Cardiac muscle cell (in vitro differentiated cells and primary cell): ENCODE results near the gene KIF5C. TPM values are rescaled to one million over a fixed set of nuclear protein-coding genes. Genes with fewer than 3 reads are reported as not detected.
A peak's percentile ranks its signal among the peaks of the same experiment; 100 is the strongest.

Experiments used
- DNase-seq, 2 donors: peaks; one replicate each; pipeline versions ENCODE4 v3.0.0 to v3.0.0-alpha.2; 2010 to 2017; ENCODE audit warnings: low read depth in 1 of 2, low spot score in 1 of 2
- H3K27ac ChIP-seq: fragments of 200-600 bp; sonication (generic); 2 replicates; pipeline ENCODE4 v1.5.1; 2016
- H3K27me3 ChIP-seq: fragments of 200-600 bp; sonication (generic); 2 replicates; pipeline ENCODE4 v1.6.0; 2016; ENCODE audit warnings: control low read depth
- H3K36me3 ChIP-seq: fragments of 200-600 bp; sonication (generic); 2 replicates; pipeline ENCODE4 v1.5.1; 2016; ENCODE audit warnings: control low read depth
- H3K4me1 ChIP-seq: fragments of 200-600 bp; sonication (generic); 2 replicates; pipeline ENCODE4 v1.8.1; 2017; ENCODE audit warnings: low read depth, mild to moderate bottlenecking, mixed run types
- H3K4me3 ChIP-seq: fragments of 200-600 bp; sonication (generic); 2 replicates; pipeline ENCODE4 v1.5.1; 2016; ENCODE audit warnings: mild to moderate bottlenecking
- H3K9me3 ChIP-seq: fragments of 200-600 bp; sonication (generic); 2 replicates; pipeline ENCODE4 v1.5.1; 2017; ENCODE audit warnings: low read depth, mild to moderate bottlenecking, control low read depth
- CTCF ChIP-seq: IDR thresholded peaks from 2 replicates; pipeline ENCODE4 v1.5.1; 2012; ENCODE audit warnings: low read depth, mild to moderate bottlenecking, low read length
- polyA plus RNA-seq: library from polyadenylated mRNA; unstranded; fragments of >200 nt; fragmentation: Nextera tagmentation; extraction: Ambion mirVana; gene quantifications from 2 replicates; pipeline ENCODE4 v1.2.1, GENCODE V29; 2016
- total RNA-seq: library from RNA; depleted of rRNA; stranded (reverse); fragments of >200 nt; gene quantifications from 2 replicates; pipeline ENCODE4 v1.2.3, GENCODE V29; 2016

KIF5C gene
- total and polyA plus RNA-seq, 2 experiments from 2014 or later = 0.82 to 3.0 TPM

GRCh38 chr2:148967578-148967977, 92.6 kb downstream of the KIF5C start:
- H3K4me3 ChIP-seq = no peak overlapping the region
- DNase-seq = peak in 1 of 2 donors; percentile 39
- no peaks in the 10 kb centered on the region for H3K9me3 ChIP-seq
- peaks cover 12% of the 10 kb centered on the region for H3K4me1 ChIP-seq
- TF ChIP-seq CTCF = no peak
- no peaks in the 10 kb centered on the region for H3K36me3 ChIP-seq
- no peaks in the 10 kb centered on the region for H3K27me3 ChIP-seq
- H3K27ac ChIP-seq = no peak overlapping the region

DNA sequence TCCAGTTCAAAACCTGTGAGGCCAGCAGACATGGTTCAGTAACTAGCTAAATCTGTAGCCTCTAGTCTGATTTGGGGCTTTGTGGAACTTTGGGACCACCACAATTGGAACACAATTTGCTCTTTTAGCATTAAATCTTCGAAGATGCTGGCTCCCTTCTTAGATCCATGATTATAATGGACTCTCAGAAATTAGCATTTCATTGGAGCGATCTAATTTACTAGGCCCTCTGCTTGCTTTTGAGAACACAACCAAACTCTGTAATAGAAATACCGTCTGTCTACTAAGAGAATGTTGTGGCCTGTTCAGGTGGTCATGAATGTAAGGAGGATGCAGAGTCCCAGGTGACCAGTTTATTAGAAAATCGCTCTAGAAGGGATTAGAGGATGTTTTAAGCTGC, 93.3 kb downstream of the KIF5C start:
- H3K9me3 ChIP-seq = no peaks in the 10 kb centered on the region
- no peak overlapping the region for H3K27ac ChIP-seq
- TF ChIP-seq CTCF = no peak
- no peak for DNase-seq
- H3K27me3 ChIP-seq = no peaks in the 10 kb centered on the region
- H3K4me1 ChIP-seq = peaks cover 12% of the 10 kb centered on the region
- no peaks in the 10 kb centered on the region for H3K36me3 ChIP-seq
- H3K4me3 ChIP-seq = no peak overlapping the region

- Histone ChIP-seq H3K4me3 (no peak overlapping the region), H3K4me1 (peaks cover 12% of the 10 kb centered on the region), H3K36me3 (no peaks in the 10 kb centered on the region), H3K27ac (no peak overlapping the region), H3K27me3 (no peaks in the 10 kb centered on the region), H3K9me3 (no peaks in the 10 kb centered on the region)
- TF ChIP-seq CTCF = no peak
- DNase-seq = no peak
These were observed 93.8 kb downstream of the KIF5C start for GRCh38 chr2:148968776-148969319.

DNA sequence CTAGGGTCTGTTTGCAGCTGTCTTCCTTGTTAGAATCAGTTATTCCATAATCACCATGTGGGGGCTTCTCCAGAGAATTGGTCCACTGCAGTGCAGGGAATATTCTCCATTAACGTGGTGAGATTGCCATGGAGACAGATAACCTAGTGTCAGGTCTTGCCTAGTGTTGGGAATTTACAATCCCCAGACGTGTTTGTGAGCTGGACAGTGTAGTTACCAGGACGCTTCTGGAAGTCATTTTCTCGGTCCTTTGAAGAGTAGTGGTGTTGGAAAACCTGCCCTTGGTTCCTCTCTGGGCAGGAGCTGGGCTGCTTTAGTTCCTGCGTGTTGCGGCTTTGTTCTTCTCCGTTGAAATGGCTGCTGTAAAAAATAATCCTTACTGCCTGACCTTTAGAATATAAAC, 94.6 kb downstream of the KIF5C start:
- no peak for TF ChIP-seq CTCF
- Histone ChIP-seq H3K4me1 (peaks cover 12% of the 10 kb centered on the region), H3K27me3 (no peaks in the 10 kb centered on the region), H3K27ac (no peak overlapping the region), H3K9me3 (no peaks in the 10 kb centered on the region), H3K36me3 (no peaks in the 10 kb centered on the region), H3K4me3 (no peak overlapping the region)
- DNase-seq = peak in 1 of 2 donors; percentile 12

DNA sequence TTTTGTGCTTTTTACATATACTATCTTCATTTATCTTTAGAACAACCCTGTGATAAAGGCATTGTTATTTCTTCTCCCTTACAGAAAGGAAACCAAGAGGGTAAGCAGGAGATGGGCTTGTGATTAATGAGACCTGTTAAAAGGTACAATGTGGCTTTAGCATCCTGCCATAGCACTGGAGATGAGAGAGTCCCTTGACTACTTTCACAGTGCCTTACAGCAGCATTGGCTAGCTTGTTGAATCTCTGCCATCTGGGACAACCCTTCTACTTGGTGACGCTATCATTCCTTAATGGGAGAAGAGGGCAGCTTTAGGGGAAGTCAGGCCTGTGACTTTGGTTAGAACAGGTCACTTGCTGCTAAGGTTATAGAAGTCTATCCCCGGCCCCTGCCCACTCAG, 95.4 kb downstream of the KIF5C start:
- no peak for TF ChIP-seq CTCF
- Histone ChIP-seq H3K27ac (no peak overlapping the region), H3K36me3 (no peaks in the 10 kb centered on the region), H3K9me3 (no peaks in the 10 kb centered on the region), H3K4me3 (no peak overlapping the region), H3K4me1 (peaks cover 11% of the 10 kb centered on the region), H3K27me3 (no peaks in the 10 kb centered on the region)
- DNase-seq = no peak

DNA sequence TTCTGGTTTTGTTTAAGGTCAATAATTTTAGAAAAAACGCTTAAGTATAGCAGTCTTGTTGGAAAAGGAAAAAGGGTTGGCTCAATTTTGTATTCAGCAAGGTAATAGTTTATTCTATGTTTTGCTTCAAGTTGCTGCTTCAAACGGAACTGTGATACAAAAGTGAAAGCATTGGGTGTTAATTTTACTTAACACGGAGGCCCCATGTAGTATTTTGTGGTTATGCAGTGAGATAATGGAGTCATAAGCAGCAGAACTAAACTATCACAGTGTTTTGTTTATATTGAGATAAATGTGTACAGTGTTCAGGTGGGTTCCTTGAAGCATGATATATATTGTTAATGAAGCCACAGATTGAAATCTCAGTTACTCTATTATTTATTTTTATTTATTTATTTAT, 96.5 kb downstream of the KIF5C start:
- Histone ChIP-seq H3K27ac (no peak overlapping the region), H3K9me3 (no peaks in the 10 kb centered on the region)
- TF ChIP-seq CTCF = no peak

More for the DNA sequence above, 96.5 kb downstream of the KIF5C start:
- H3K4me1 ChIP-seq = no peaks in the 10 kb centered on the region
- no peaks in the 10 kb centered on the region for H3K36me3 ChIP-seq
- H3K27me3 ChIP-seq = no peaks in the 10 kb centered on the region
- no peak overlapping the region for H3K4me3 ChIP-seq
- DNase-seq = no peak
